Prostate gland (tissue), 2 donors: ENCODE data around the gene RLIM. TPM values are rescaled to one million over a fixed set of nuclear protein-coding genes. Genes with fewer than 3 reads are reported as not detected.

Experiments used
- DNase-seq: peaks from one replicate; pipeline ENCODE4 v3.0.0-alpha.2; 2019; ENCODE audit warnings: low spot score
- H3K27ac ChIP-seq, 2 donors: fragments of 200-600 bp; sonication (generic); 2 replicates each; pipeline ENCODE4 v1.5.1; 2017 to 2019
- H3K27me3 ChIP-seq: fragments of 200-600 bp; sonication (generic); replicated peaks from 2 replicates; pipeline ENCODE4 v1.5.1; 2019; ENCODE audit not compliant: insufficient read depth
- H3K36me3 ChIP-seq, 2 donors: fragments of 200-600 bp; sonication (generic); 1 replicate in 1 of 2; 2 replicates in 1 of 2; pipeline versions ENCODE4 v1.5.1 to v1.8.1; 2017 to 2019
- H3K4me1 ChIP-seq: fragments of 200-600 bp; sonication (generic); replicated peaks from 2 replicates; pipeline ENCODE4 v1.5.1; 2019
- H3K4me3 ChIP-seq, 2 donors: fragments of 200-600 bp; sonication (generic); 2 replicates each; pipeline ENCODE4 v1.5.1; 2017 to 2019
- H3K9me3 ChIP-seq: fragments of 200-600 bp; sonication (generic); 2 replicates; pipeline ENCODE4 v1.5.1; 2017
- POLR2A ChIP-seq: fragments of 450-650 bp; IDR thresholded peaks from one replicate; pipeline ENCODE4 v1.6.1; 2016; ENCODE audit warnings: antibody characterized with exemption, mild to moderate bottlenecking
- POLR2AphosphoS5 ChIP-seq: sonication (generic); formaldehyde crosslinking; IDR thresholded peaks from one replicate; pipeline ENCODE4 v1.6.1; 2017; ENCODE audit warnings: antibody characterized with exemption
- WGBS: methylation state at CpG from one replicate; pipeline ENCODE4 v1.1.5; 2018; 5-methylcytosine and 5-hydroxymethylcytosine counted together
- intact Hi-C: fragments of 100-400 bp; cut with DNase I; formaldehyde crosslinking; loops from one replicate; pipeline ENCODE4 v1.14.2; 2022
- total RNA-seq, 2 donors: library from RNA; depleted of rRNA; stranded (reverse); fragments of >200 nt; gene quantifications; one replicate each; pipeline ENCODE4 v1.1.0, GENCODE V29; 2016
- TF ChIP-seq, protein P1 (sequence below), 4 experiments: fragments of 200-600 bp in 2 of 4; fragments of 450-650 bp in 2 of 4; sonication (generic) in 2 of 4; IDR thresholded peaks; 1 replicate in 3 of 4; 2 replicates in 1 of 4; pipeline ENCODE4 v1.5.1; 2016 to 2019; ENCODE audit warnings: antibody characterized with exemption in 4 of 4, mild to moderate bottlenecking in 2 of 4, moderate library complexity in 2 of 4

Gene RLIM
- total RNA-seq, 2 donors from 2014 or later = 27.5 to 30.3 TPM

DNA sequence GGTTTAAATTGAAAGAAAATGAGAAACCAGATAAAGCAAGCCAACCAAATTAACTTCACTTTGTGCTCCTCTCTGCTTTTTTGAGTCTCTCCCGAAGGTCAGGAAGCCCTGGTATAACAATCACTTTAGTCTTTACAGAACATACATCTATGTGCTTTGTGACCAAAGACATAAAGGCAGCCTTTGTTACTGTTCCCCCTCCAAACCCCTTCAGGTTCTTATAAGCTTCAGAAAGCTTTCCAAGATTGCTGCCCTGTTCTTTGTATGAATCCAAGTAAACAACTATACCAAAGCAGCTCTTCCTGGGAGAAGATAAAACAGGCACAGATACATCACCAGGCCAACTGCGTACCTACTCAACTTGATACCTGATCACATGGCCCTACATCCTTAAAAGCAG lies 28.7 kb downstream of the RLIM start:
- Histone ChIP-seq H3K27ac (no peak overlapping the region), H3K4me1 (no peaks in the 10 kb centered on the region), H3K4me3 (no peak overlapping the region), H3K27me3 (no peaks in the 10 kb centered on the region), H3K36me3 (no peaks in the 10 kb centered on the region), H3K9me3 (no peaks in the 10 kb centered on the region)
- TF ChIP-seq POLR2AphosphoS5 = no peak
- no peak for TF ChIP-seq POLR2A
- TF ChIP-seq, protein P1, sequence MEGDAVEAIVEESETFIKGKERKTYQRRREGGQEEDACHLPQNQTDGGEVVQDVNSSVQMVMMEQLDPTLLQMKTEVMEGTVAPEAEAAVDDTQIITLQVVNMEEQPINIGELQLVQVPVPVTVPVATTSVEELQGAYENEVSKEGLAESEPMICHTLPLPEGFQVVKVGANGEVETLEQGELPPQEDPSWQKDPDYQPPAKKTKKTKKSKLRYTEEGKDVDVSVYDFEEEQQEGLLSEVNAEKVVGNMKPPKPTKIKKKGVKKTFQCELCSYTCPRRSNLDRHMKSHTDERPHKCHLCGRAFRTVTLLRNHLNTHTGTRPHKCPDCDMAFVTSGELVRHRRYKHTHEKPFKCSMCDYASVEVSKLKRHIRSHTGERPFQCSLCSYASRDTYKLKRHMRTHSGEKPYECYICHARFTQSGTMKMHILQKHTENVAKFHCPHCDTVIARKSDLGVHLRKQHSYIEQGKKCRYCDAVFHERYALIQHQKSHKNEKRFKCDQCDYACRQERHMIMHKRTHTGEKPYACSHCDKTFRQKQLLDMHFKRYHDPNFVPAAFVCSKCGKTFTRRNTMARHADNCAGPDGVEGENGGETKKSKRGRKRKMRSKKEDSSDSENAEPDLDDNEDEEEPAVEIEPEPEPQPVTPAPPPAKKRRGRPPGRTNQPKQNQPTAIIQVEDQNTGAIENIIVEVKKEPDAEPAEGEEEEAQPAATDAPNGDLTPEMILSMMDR (IDR thresholded peaks at IDR 0.05) = no peak
- DNase-seq = no peak
- WGBS = 66% methylated on average over 2 of the region's 2 CpGs
- intact Hi-C loops = no loop called here

DNA sequence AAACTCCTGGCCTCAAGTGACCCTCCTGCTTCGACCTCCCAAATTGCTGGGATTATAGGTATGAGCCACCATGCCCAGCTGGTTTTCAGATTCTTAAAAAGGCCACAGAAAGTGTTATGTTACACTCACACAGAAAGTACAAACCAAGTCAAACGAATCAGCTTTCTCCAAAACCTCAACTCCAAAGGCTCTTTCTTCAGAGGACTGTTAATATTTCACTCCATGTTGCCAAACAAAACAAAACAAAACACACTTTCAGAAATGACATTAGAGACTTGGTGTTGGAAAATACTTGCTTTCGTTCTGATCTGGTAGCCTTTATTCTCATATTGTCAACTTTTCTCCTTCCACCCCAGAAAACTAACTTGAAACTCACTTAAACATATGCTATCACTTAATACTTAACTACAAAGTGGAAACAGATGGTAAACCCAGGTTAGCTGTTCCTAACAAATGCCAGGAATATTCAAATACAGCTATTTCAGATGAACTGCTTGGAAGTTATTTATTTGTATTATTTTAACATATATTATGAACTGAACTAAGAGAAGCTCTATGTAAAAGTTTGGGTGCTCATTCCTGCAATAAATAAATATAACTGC lies 34.7 kb downstream of the RLIM start:
- TF ChIP-seq, protein P1 (IDR thresholded peaks at IDR 0.05) = no peak
- TF ChIP-seq POLR2AphosphoS5 = no peak
- no peak for TF ChIP-seq POLR2A
- Histone ChIP-seq H3K4me1 (no peaks in the 10 kb centered on the region), H3K27ac (no peak overlapping the region), H3K4me3 (no peak overlapping the region), H3K36me3 (no peaks in the 10 kb centered on the region), H3K27me3 (no peaks in the 10 kb centered on the region), H3K9me3 (no peaks in the 10 kb centered on the region)
- intact Hi-C loops = no loop called here
- DNase-seq = no peak
- WGBS = 45% methylated on average over 3 of the region's 3 CpGs

DNA sequence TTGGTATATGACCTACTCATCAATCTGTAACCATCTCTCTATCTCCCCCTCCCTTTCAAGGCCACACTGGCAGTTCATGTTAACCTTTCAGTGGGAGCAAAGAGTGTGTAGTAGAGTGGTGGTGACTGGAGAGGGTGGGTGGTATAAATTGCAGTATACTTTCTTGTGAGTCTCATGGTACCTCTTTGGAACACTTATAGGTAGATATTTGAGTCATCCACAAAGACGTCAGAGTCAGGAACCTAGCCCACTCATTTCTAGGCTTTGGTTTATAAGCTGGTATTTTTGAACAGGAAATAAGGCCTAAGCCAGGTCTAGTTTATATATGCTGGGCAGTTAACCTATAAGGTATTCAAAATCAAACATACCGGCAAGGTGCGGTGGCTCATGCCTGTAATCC lies 36.3 kb downstream of the RLIM start:
- no peak overlapping the region for H3K4me3 ChIP-seq
- intact Hi-C loops = no loop called here
- H3K4me1 ChIP-seq = no peaks in the 10 kb centered on the region
- no peak for DNase-seq
- no peaks in the 10 kb centered on the region for H3K27me3 ChIP-seq
- TF ChIP-seq POLR2AphosphoS5 = no peak
- TF ChIP-seq POLR2A = no peak
- TF ChIP-seq, protein P1 (IDR thresholded peaks at IDR 0.05) = no peak
- WGBS = 97% methylated on average over 3 of the region's 3 CpGs
- H3K36me3 ChIP-seq = no peaks in the 10 kb centered on the region
- no peak overlapping the region for H3K27ac ChIP-seq
- no peaks in the 10 kb centered on the region for H3K9me3 ChIP-seq

DNA sequence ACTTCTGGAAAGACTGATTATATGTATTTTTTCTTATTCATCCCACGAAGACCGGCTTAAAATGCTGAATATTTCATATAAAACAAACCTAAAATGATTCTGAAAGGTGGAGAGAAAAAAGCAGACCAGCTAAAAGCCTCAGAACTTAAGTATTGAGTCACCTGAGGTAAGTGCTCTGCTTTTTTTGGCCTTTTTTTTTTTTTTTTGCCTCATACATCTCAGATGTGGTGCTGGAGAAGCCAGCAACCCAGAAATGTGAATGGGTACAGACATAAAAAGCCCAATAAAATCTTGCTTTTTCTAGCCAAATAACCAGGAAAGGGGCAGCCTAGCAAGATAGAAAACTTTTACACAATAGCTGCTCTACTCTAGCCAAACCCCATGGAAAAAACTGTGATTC lies 57.0 kb downstream of the RLIM start:
- intact Hi-C loops = no loop called here

DNA sequence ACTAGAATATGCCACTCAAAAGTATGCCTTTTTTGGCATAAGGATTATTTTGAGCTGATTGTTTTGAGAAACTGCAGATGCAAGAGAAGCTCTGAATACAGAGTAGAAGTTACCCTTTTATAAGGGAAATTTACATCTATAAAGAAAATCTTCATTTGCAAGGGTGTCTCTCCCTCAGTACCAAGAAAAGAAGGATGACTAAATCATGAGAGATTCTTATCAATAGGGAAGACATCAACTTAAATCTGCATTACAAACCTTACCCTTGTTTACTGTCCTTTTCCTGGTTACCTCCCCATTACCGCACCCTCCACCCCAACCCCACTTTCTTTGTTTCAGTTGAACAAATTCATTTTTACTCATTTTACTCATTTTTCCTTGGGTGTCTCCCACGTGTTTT lies 62.5 kb downstream of the RLIM start:
- H3K9me3 ChIP-seq = no peaks in the 10 kb centered on the region
- intact Hi-C loops = loop anchor here (5.0 kb wide), 1 partner anchor 695 kb away; no protein-coding TSS in a partner anchor
- no peaks in the 10 kb centered on the region for H3K4me1 ChIP-seq
- H3K4me3 ChIP-seq = no peak overlapping the region
- TF ChIP-seq POLR2AphosphoS5 = no peak
- TF ChIP-seq, protein P1 (IDR thresholded peaks at IDR 0.05) = no peak
- TF ChIP-seq POLR2A = no peak
- H3K27ac ChIP-seq = no peak overlapping the region
- no peaks in the 10 kb centered on the region for H3K27me3 ChIP-seq
- no peak for DNase-seq
- 73% methylated on average over 2 of the region's 2 CpGs for WGBS
- no peaks in the 10 kb centered on the region for H3K36me3 ChIP-seq

More for the DNA sequence above, 57.0 kb downstream of the RLIM start:
- Histone ChIP-seq H3K4me1 (no peaks in the 10 kb centered on the region), H3K4me3 (no peak overlapping the region), H3K27ac (no peak overlapping the region), H3K27me3 (no peaks in the 10 kb centered on the region), H3K9me3 (no peaks in the 10 kb centered on the region), H3K36me3 (no peaks in the 10 kb centered on the region)
- TF ChIP-seq, protein P1 (IDR thresholded peaks at IDR 0.05) = no peak
- TF ChIP-seq POLR2AphosphoS5 (no peak), POLR2A (no peak)
- DNase-seq = no peak
- 86% methylated on average over 2 of the region's 2 CpGs for WGBS
